Gastrocnemius medialis (tissue), 4 donors: ENCODE results near the gene PYGO1. TPM values are rescaled to one million over a fixed set of nuclear protein-coding genes. Genes with fewer than 3 reads are reported as not detected.

Source experiments
- ATAC-seq, 2 donors: fragments of 150-250 bp; one replicate each; pipeline ENCODE4 v1.9.1; 2016
- DNase-seq, 2 donors: peaks; one replicate each; pipeline ENCODE4 v3.0.0-alpha.2; 2019
- H3K27ac ChIP-seq, 4 donors: fragments of 200-600 bp; sonication (generic); 1 replicate in 1 of 4; 2 replicates in 3 of 4; pipeline ENCODE4 v1.5.1; 2016 to 2018; ENCODE audit warnings: mild to moderate bottlenecking in 2 of 4, moderate library complexity in 1 of 4
- H3K27me3 ChIP-seq, 3 donors: fragments of 200-600 bp; sonication (generic) in 2 of 3; 1 replicate in 1 of 3; 2 replicates in 2 of 3; pipeline versions ENCODE4 v1.5.1 to v1.6.0; 2016 to 2019; ENCODE audit warnings: mild to moderate bottlenecking in 1 of 3, moderate library complexity in 1 of 3
- H3K36me3 ChIP-seq, 2 donors: fragments of 200-600 bp; sonication (generic) in 1 of 2; one replicate each; pipeline ENCODE4 v1.5.1; 2017 to 2018
- H3K4me1 ChIP-seq, 2 donors: fragments of 200-600 bp; sonication (generic) in 1 of 2; one replicate each; pipeline ENCODE4 v1.5.1; 2016 to 2017; ENCODE audit warnings: mild to moderate bottlenecking in 2 of 2
- H3K4me3 ChIP-seq, 4 donors: fragments of 200-600 bp; sonication (generic) in 3 of 4; 1 replicate in 1 of 4; 2 replicates in 3 of 4; pipeline ENCODE4 v1.5.1; 2016 to 2019; ENCODE audit warnings: mild to moderate bottlenecking in 2 of 4
- H3K9me3 ChIP-seq, 3 donors: fragments of 200-600 bp; sonication (generic) in 2 of 3; 1 replicate in 1 of 3; 2 replicates in 2 of 3; pipeline ENCODE4 v1.5.1; 2016 to 2019
- CTCF ChIP-seq, 5 experiments: fragments of 450-650 bp in 3 of 5; fragments of 200-600 bp in 2 of 5; sonication (generic) in 2 of 5; IDR thresholded peaks in 4 of 5; conservative IDR thresholded peaks in 1 of 5; 1 replicate in 4 of 5; 2 replicates in 1 of 5; pipeline ENCODE4 v1.5.1; 2016 to 2019; ENCODE audit warnings: antibody characterized with exemption in 5 of 5, mild to moderate bottlenecking in 3 of 5, moderate library complexity in 3 of 5
- POLR2A ChIP-seq, 2 donors: fragments of 450-650 bp; IDR thresholded peaks; one replicate each; pipeline ENCODE4 v1.6.1; 2017; ENCODE audit warnings: antibody characterized with exemption in 2 of 2, mild to moderate bottlenecking in 2 of 2, moderate library complexity in 2 of 2
- in situ Hi-C, 4 donors: fragments of 200-750 bp; cut with MboI; loops; one replicate each; pipeline versions ENCODE4 v1.15.0 to v1.8.0; 2017; ENCODE audit warnings: low sequenced_read_pairs in 4 of 4
- intact Hi-C: fragments of 100-400 bp; cut with DNase I; formaldehyde crosslinking; loops from one replicate; pipeline ENCODE4 v1.15.1; 2023; ENCODE audit warnings: low total_unique reads
- total RNA-seq, 4 donors: library from RNA; depleted of rRNA; stranded (reverse); fragments of >200 nt; gene quantifications; one replicate each; pipeline versions ENCODE4 v1.1.0 to v1.2.3, GENCODE V29; 2016

PYGO1 gene
- total RNA-seq, 4 donors from 2014 or later: 26.7 to 39.1 (median 32.3) TPM

GRCh38 chr15:55535436-55535835 is 52.7 kb downstream of the PYGO1 start:
- H3K27me3 ChIP-seq: no peaks in the 10 kb centered on the region
- no peak for ATAC-seq
- no peaks in the 10 kb centered on the region for H3K36me3 ChIP-seq
- no peaks in the 10 kb centered on the region for H3K9me3 ChIP-seq
- TF ChIP-seq CTCF (IDR thresholded peaks at IDR 0.05 in 4 of 5, conservative IDR thresholded peaks at IDR 0.05 in 1 of 5) (no peak), POLR2A (IDR thresholded peaks at IDR 0.05) (no peak)
- no peak for DNase-seq
- no peak overlapping the region for H3K27ac ChIP-seq
- H3K4me3 ChIP-seq: no peak overlapping the region
- intact Hi-C loops (loop anchor here (10.0 kb wide), 1 partner anchor 1339 kb away; no protein-coding TSS in a partner anchor), in situ Hi-C loops (no loop called here)
- H3K4me1 ChIP-seq: peaks cover 0 to 9% of the 10 kb centered on the region in 2 donors

GRCh38 chr15:55532944-55533343 is 55.2 kb downstream of the PYGO1 start:
- Histone ChIP-seq H3K9me3 (no peaks in the 10 kb centered on the region), H3K27ac (no peak overlapping the region), H3K4me3 (no peak overlapping the region), H3K36me3 (no peaks in the 10 kb centered on the region), H3K27me3 (no peaks in the 10 kb centered on the region), H3K4me1 (peaks cover 0 to 9% of the 10 kb centered on the region in 2 donors)
- DNase-seq (no peak), ATAC-seq (no peak)
- no peak for TF ChIP-seq CTCF (IDR thresholded peaks at IDR 0.05 in 4 of 5, conservative IDR thresholded peaks at IDR 0.05 in 1 of 5)
- TF ChIP-seq POLR2A (IDR thresholded peaks at IDR 0.05): no peak
- intact Hi-C loops: loop anchor here (10.0 kb wide), 1 partner anchor 1342 kb away; no protein-coding TSS in a partner anchor
- in situ Hi-C loops: no loop called here

GRCh38 chr15:55530861-55531313 is 57.3 kb downstream of the PYGO1 start:
- H3K36me3 ChIP-seq: no peaks in the 10 kb centered on the region
- in situ Hi-C loops: no loop called here
- ATAC-seq (peak; percentile 71 to 89), DNase-seq (peak in 1 of 2 donors; percentile 61)
- H3K9me3 ChIP-seq: no peaks in the 10 kb centered on the region
- peaks cover 0 to 9% of the 10 kb centered on the region in 2 donors for H3K4me1 ChIP-seq
- H3K27me3 ChIP-seq: no peaks in the 10 kb centered on the region
- H3K4me3 ChIP-seq: no peak overlapping the region
- intact Hi-C loops: loop anchor here (10.0 kb wide), 1 partner anchor 1344 kb away; no protein-coding TSS in a partner anchor
- H3K27ac ChIP-seq: peak overlapping the region; percentile 19 to 53 (median 38)
- TF ChIP-seq CTCF (IDR thresholded peaks at IDR 0.05 in 4 of 5, conservative IDR thresholded peaks at IDR 0.05 in 1 of 5): no peak
- no peak for TF ChIP-seq POLR2A (IDR thresholded peaks at IDR 0.05)

GRCh38 chr15:55528812-55529211 is 59.3 kb downstream of the PYGO1 start:
- DNase-seq (no peak), ATAC-seq (no peak)
- no peak overlapping the region for H3K4me3 ChIP-seq
- H3K27me3 ChIP-seq: no peaks in the 10 kb centered on the region
- no peak overlapping the region for H3K27ac ChIP-seq
- peaks cover 0 to 9% of the 10 kb centered on the region in 2 donors for H3K4me1 ChIP-seq
- TF ChIP-seq CTCF (IDR thresholded peaks at IDR 0.05 in 4 of 5, conservative IDR thresholded peaks at IDR 0.05 in 1 of 5) (no peak), POLR2A (IDR thresholded peaks at IDR 0.05) (no peak)
- intact Hi-C loops: loop anchor here (5.0 to 10.0 kb wide), 2 partner anchors 63 to 336 kb away; no protein-coding TSS in a partner anchor
- no peaks in the 10 kb centered on the region for H3K9me3 ChIP-seq
- H3K36me3 ChIP-seq: no peaks in the 10 kb centered on the region
- in situ Hi-C loops: loop anchor here in 3 of 4 donors (5.0 to 10.0 kb wide), 2 partner anchors 113 to 116 kb away; no protein-coding TSS in a partner anchor
